Osteocyte (in vitro differentiated cells): ENCODE measurements around the gene ESRP2. TPM values are rescaled to one million over a fixed set of nuclear protein-coding genes. Genes with fewer than 3 reads are reported as not detected.

Source experiments
- DNase-seq: peaks from one replicate; pipeline ENCODE4 v3.0.0; 2021; ENCODE audit warnings: mixed read lengths; ENCODE audit not compliant: unreplicated experiment; ENCODE audit errors: extremely low spot score
- H3K27ac Mint-ChIP-seq: one replicate; pipeline ENCODE4 v1.8.0; 2021; ENCODE audit warnings: mild to moderate bottlenecking, mixed read lengths; ENCODE audit not compliant: unreplicated experiment
- H3K27me3 Mint-ChIP-seq: one replicate; pipeline ENCODE4 v1.8.0; 2021; ENCODE audit warnings: mixed read lengths; ENCODE audit not compliant: unreplicated experiment
- H3K36me3 Mint-ChIP-seq: one replicate; pipeline ENCODE4 v1.8.0; 2021; ENCODE audit warnings: mixed read lengths; ENCODE audit not compliant: unreplicated experiment
- H3K4me1 Mint-ChIP-seq: one replicate; pipeline ENCODE4 v1.8.0; 2021; ENCODE audit warnings: mixed read lengths; ENCODE audit not compliant: unreplicated experiment
- H3K4me3 Mint-ChIP-seq: one replicate; pipeline ENCODE4 v1.8.0; 2021; ENCODE audit warnings: mild to moderate bottlenecking, moderate library complexity, mixed read lengths; ENCODE audit not compliant: unreplicated experiment
- H3K9me3 Mint-ChIP-seq: one replicate; pipeline ENCODE4 v1.8.0; 2021; ENCODE audit warnings: mixed read lengths; ENCODE audit not compliant: unreplicated experiment
- CTCF ChIP-seq: fragments of 200-600 bp; sonication (generic); IDR thresholded peaks from 2 replicates; pipeline ENCODE4 v1.5.0; 2021; ENCODE audit warnings: antibody characterized with exemption, mild to moderate bottlenecking, moderate library complexity
- microRNA-seq: library from miRNA; unstranded; fragments of <30 nt; microRNA quantifications from one replicate; pipeline ENCODE4 v1.1.0, GENCODE V29; 2020; ENCODE audit not compliant: unreplicated experiment
- total RNA-seq: library from RNA; stranded (reverse); gene quantifications from 2 replicates; pipeline ENCODE4 v1.2.1, GENCODE V29; 2021

The ESRP2 gene
- total RNA-seq, 1 donor from 2014 or later: 0.24 TPM

DNA sequence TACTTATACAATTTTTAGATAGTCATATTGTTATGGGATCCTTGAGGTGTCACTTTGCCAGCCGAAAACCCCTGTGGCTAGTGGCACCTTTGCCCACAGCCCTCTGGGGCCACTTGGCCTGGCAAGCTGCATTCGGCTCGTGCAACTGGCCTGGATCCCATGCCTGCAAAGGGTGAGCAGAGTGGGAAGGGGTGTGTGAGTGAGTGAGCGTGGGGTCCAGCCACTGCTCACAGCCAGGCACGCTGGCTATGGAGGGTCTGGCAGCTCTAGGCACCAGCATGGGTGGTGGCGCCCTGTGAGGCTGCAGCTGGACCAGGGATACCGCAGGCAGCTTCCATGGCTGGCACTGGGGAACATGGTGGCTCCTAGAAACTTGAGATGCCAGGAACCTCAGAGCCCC is 49.0 kb downstream of the ESRP2 start:
- Mint-ChIP-seq H3K4me1 (no peaks in the 10 kb centered on the region), H3K27me3 (no peaks in the 10 kb centered on the region), H3K9me3 (no peaks in the 10 kb centered on the region), H3K36me3 (peaks cover 45% of the 10 kb centered on the region), H3K27ac (no peak overlapping the region), H3K4me3 (no peak overlapping the region)
- TF ChIP-seq CTCF: no peak
- DNase-seq: no peak

GRCh38 chr16:68183046-68183445 is 52.9 kb downstream of the ESRP2 start:
- Mint-ChIP-seq H3K4me1 (no peaks in the 10 kb centered on the region), H3K27me3 (no peaks in the 10 kb centered on the region)
- no peak for TF ChIP-seq CTCF

DNA sequence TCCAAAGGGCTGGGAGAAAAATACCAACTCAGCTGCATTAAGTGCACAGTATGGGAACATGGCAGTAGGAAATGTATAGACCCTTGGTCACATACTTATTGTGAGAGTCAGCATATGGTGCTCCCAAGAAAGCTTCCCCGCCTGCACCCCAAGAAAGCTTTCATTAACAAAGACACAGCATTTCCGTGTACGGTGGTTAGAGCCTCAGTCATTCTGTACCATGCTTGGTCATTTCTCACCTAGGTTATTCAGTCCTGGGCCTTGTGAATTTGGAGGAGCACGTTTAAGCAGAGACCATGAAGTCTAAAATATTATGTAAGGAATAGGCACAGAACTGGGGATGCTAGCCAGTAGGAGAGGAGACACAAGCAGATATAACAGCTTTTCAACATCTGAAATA is 56.1 kb downstream of the ESRP2 start:
- Mint-ChIP-seq H3K36me3 (peaks cover 37% of the 10 kb centered on the region), H3K9me3 (no peaks in the 10 kb centered on the region), H3K4me1 (no peaks in the 10 kb centered on the region), H3K4me3 (no peak overlapping the region), H3K27me3 (no peaks in the 10 kb centered on the region), H3K27ac (no peak overlapping the region)
- DNase-seq: no peak
- TF ChIP-seq CTCF: no peak

More at GRCh38 chr16:68183046-68183445, 52.9 kb downstream of the ESRP2 start:
- DNase-seq: no peak
- Mint-ChIP-seq H3K9me3 (no peaks in the 10 kb centered on the region), H3K27ac (no peak overlapping the region), H3K4me3 (no peak overlapping the region), H3K36me3 (peaks cover 35% of the 10 kb centered on the region)

DNA sequence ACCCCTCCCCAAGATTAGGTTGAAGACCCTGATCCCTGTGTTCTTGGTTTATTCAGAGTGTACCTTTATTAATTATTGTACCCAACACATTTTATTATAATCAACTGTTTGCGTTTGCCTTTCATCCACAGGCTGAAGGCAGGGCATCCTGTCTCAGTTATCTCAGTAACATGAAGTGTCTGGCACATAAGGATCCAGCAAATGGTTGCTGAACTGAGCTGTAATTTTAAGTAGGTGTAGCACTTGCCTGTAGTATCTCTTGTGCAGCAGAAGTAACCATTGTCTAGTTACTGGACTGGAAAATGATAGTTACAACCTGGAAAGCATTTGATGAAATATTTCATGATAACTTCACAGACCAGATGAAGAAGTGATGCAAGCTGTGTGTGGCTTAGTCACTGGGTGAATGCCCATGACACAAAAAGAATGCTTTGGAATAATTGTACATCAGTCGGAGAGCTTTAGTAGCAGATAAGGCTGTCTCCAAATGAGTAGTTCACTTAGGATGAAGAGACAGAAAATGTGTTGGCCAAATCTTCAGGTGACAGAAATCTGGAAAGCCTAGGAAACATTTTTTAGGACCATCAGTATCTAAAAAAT is 56.6 kb downstream of the ESRP2 start:
- no peak for TF ChIP-seq CTCF
- DNase-seq: no peak
- Mint-ChIP-seq H3K36me3 (peaks cover 38% of the 10 kb centered on the region), H3K27me3 (no peaks in the 10 kb centered on the region), H3K9me3 (no peaks in the 10 kb centered on the region), H3K4me1 (no peaks in the 10 kb centered on the region), H3K27ac (no peak overlapping the region), H3K4me3 (no peak overlapping the region)

Small RNA genes lying within 50 kb of the gene (microRNA-seq; reads per million reads assigned to microRNA genes)
- gene MIR6773: not detected

Other genes with a start within 250 kb of the ESRP2 start
- not detected in 2 replicates for gene DPEP2, start 236.6 kb downstream of the ESRP2 start, total RNA-seq
- gene DPEP2NB, start 220.2 kb downstream of the ESRP2 start, total RNA-seq: not detected in 2 replicates
- 7.5 and 8.8 TPM in 2 replicates for gene DDX28, start 212.9 kb downstream of the ESRP2 start, total RNA-seq
- gene DUS2, start 212.8 kb downstream of the ESRP2 start, total RNA-seq: 13.6 and 17.2 TPM in 2 replicates
- 42.0 and 42.3 TPM in 2 replicates for gene NFATC3, start 150.8 kb downstream of the ESRP2 start, total RNA-seq
- gene PLA2G15, start 9.2 kb upstream of the ESRP2 start, total RNA-seq: 25.9 and 27.9 TPM in 2 replicates
- 50.7 and 52.9 TPM in 2 replicates for gene SLC7A6, start 28.4 kb upstream of the ESRP2 start, total RNA-seq
- 14.2 and 18.4 TPM in 2 replicates for gene SLC7A6OS, start 74.8 kb upstream of the ESRP2 start, total RNA-seq
- gene PRMT7, start 74.9 kb upstream of the ESRP2 start, total RNA-seq: 38.4 and 43.5 TPM in 2 replicates
- gene SMPD3, start 212.4 kb upstream of the ESRP2 start, total RNA-seq: not detected in 2 replicates